SK-N-MC (cell line): ENCODE results near the gene EEF1AKMT2.

Experiments
- DNase-seq: peaks from one replicate; pipeline ENCODE4 v3.0.0-alpha.2; 2011; ENCODE audit warnings: low read depth, low spot score
- H3K27ac ChIP-seq: fragments of 200-600 bp; sonication (generic); 2 replicates; pipeline ENCODE4 v1.5.1; 2016; ENCODE audit warnings: mixed run types
- H3K36me3 ChIP-seq: fragments of 200-600 bp; sonication (generic); 2 replicates; pipeline ENCODE4 v1.6.1; 2017; ENCODE audit warnings: antibody characterized with exemption, low read length, mixed read lengths; ENCODE audit not compliant: insufficient read depth
- H3K4me3 ChIP-seq: fragments of 200-600 bp; sonication (generic); 2 replicates; pipeline ENCODE4 v1.5.1; 2016
- H3K9ac ChIP-seq: fragments of 200-600 bp; sonication (generic); 2 replicates; pipeline ENCODE4 v1.8.0; 2017; ENCODE audit warnings: mixed run types, mixed read lengths; ENCODE audit not compliant: insufficient read length
- H3K9me3 ChIP-seq: fragments of 200-600 bp; sonication (generic); 2 replicates; pipeline ENCODE4 v1.6.1; 2017; ENCODE audit warnings: low read depth, mild to moderate bottlenecking, antibody characterized with exemption, low read length, moderate library complexity, mixed read lengths
- EZH2 ChIP-seq: fragments of 200-600 bp; sonication (generic); IDR thresholded peaks from one replicate; pipeline ENCODE4 v1.6.1; 2017; ENCODE audit warnings: antibody characterized with exemption
- FOXP2 ChIP-seq: optimal IDR thresholded peaks from 2 replicates; pipeline ENCODE3; 2011; ENCODE audit warnings: mild to moderate bottlenecking, moderate library complexity; ENCODE audit not compliant: insufficient read depth; ENCODE audit errors: extremely low read length, control extremely low read depth
- POLR2AphosphoS5 ChIP-seq: IDR thresholded peaks from 2 replicates; pipeline ENCODE4 v1.6.1; 2012; ENCODE audit warnings: mild to moderate bottlenecking, low read depth, low read length, borderline replicate concordance

Gene EEF1AKMT2

GRCh38 chr10:124722798-124723783 is 68.6 kb downstream of the EEF1AKMT2 start:
- Histone ChIP-seq H3K9ac (no peak overlapping the region), H3K4me3 (no peak overlapping the region), H3K9me3 (no peaks in the 10 kb centered on the region), H3K36me3 (no peaks in the 10 kb centered on the region), H3K27ac (no peak overlapping the region)
- TF ChIP-seq FOXP2 = no peak
- no peak for TF ChIP-seq EZH2
- TF ChIP-seq POLR2AphosphoS5 = no peak
- no peak for DNase-seq

- H3K4me3 ChIP-seq = no peak overlapping the region
- H3K27ac ChIP-seq = no peak overlapping the region
- H3K9ac ChIP-seq = no peak overlapping the region
- no peaks in the 10 kb centered on the region for H3K9me3 ChIP-seq
- no peak for DNase-seq
- TF ChIP-seq POLR2AphosphoS5 = no peak
- no peak for TF ChIP-seq FOXP2
- TF ChIP-seq EZH2 = no peak
- no peaks in the 10 kb centered on the region for H3K36me3 ChIP-seq
Observed at GRCh38 chr10:124721330-124722045, 70.2 kb downstream of the EEF1AKMT2 start.

GRCh38 chr10:124719213-124719851 is 72.4 kb downstream of the EEF1AKMT2 start:
- no peak overlapping the region for H3K27ac ChIP-seq
- no peaks in the 10 kb centered on the region for H3K9me3 ChIP-seq
- no peak overlapping the region for H3K4me3 ChIP-seq
- H3K36me3 ChIP-seq = no peaks in the 10 kb centered on the region
- no peak overlapping the region for H3K9ac ChIP-seq
- no peak for TF ChIP-seq POLR2AphosphoS5
- no peak for TF ChIP-seq EZH2
- TF ChIP-seq FOXP2 = no peak
- no peak for DNase-seq

GRCh38 chr10:124717911-124718741 is 73.6 kb downstream of the EEF1AKMT2 start:
- Histone ChIP-seq H3K27ac (no peak overlapping the region), H3K9me3 (no peaks in the 10 kb centered on the region), H3K36me3 (no peaks in the 10 kb centered on the region), H3K9ac (no peak overlapping the region), H3K4me3 (no peak overlapping the region)
- TF ChIP-seq POLR2AphosphoS5 (no peak), FOXP2 (no peak), EZH2 (no peak)
- no peak for DNase-seq

GRCh38 chr10:124717041-124717757 is 74.5 kb downstream of the EEF1AKMT2 start:
- TF ChIP-seq POLR2AphosphoS5 (no peak), FOXP2 (no peak), EZH2 (no peak)
- H3K4me3 ChIP-seq = no peak overlapping the region
- no peaks in the 10 kb centered on the region for H3K9me3 ChIP-seq
- no peak for DNase-seq
- no peak overlapping the region for H3K27ac ChIP-seq
- no peaks in the 10 kb centered on the region for H3K36me3 ChIP-seq
- no peak overlapping the region for H3K9ac ChIP-seq

GRCh38 chr10:124716369-124716768 is 75.3 kb downstream of the EEF1AKMT2 start:
- H3K9ac ChIP-seq = no peak overlapping the region
- no peak overlapping the region for H3K27ac ChIP-seq
- no peak for DNase-seq

GRCh38 chr10:124715439-124715838 is 76.2 kb downstream of the EEF1AKMT2 start:
- no peaks in the 10 kb centered on the region for H3K9me3 ChIP-seq
- no peaks in the 10 kb centered on the region for H3K36me3 ChIP-seq
- no peak for DNase-seq
- no peak overlapping the region for H3K4me3 ChIP-seq
- H3K9ac ChIP-seq = no peak overlapping the region
- TF ChIP-seq POLR2AphosphoS5 = no peak
- TF ChIP-seq EZH2 = no peak
- no peak for TF ChIP-seq FOXP2
- H3K27ac ChIP-seq = no peak overlapping the region

More at GRCh38 chr10:124716369-124716768, 75.3 kb downstream of the EEF1AKMT2 start:
- H3K4me3 ChIP-seq = no peak overlapping the region
- H3K36me3 ChIP-seq = no peaks in the 10 kb centered on the region
- no peaks in the 10 kb centered on the region for H3K9me3 ChIP-seq
- TF ChIP-seq EZH2 (no peak), POLR2AphosphoS5 (no peak), FOXP2 (no peak)
